ENCODE measurements around the gene UCN2. TPM values are rescaled to one million over a fixed set of nuclear protein-coding genes. Genes with fewer than 3 reads are reported as not detected.
"Not testable (repeated sequence)": the region's sequence is repeated elsewhere in the genome, so short reads cannot be mapped to it uniquely, and the experiment has no call there.

Gene UCN2
- total and polyA plus RNA-seq, 9 of the 15 experiments (the other 6 are each of a cell fraction or from before 2014, with no cell fraction given), result 0.08 to 0.11 TPM; not detected in 7

DNA sequence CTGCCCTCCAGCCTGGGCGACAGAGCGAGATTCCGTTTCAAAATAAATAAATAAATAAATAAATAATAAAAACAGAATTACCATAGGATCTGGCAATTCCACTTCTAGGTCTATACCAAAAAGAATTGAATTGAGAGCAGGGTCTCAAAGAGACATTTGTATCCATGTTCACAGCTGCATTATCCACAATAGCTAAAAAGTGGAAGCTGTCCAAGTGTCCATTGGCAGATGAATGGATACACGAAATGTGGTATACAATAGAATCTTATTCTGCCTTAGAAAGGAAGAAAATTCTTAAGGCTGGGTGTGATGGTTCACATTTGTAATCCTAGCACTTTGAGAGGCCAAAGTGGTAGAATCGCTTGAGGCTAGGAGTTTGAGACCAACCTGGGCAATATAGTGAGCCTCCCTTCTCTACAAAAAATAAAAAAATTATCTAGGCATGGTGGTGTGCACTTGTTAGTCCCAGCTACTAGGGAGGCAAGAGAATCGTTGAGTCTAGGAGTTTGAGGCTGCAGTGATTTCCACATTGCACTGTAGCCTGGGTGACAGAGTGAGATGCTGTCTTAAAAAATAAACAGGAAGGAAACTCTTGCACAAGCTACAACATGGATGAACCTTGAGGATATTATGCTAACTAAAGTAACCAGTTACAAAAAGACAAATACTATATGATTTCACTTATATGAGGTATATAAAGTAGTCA, 31.2 kb downstream of the UCN2 start (continued):
- no peak for TF ChIP-seq U2AF2 (optimal IDR thresholded peaks at IDR 0.05; ENCODE audit: low read depth, low read length)

DNA sequence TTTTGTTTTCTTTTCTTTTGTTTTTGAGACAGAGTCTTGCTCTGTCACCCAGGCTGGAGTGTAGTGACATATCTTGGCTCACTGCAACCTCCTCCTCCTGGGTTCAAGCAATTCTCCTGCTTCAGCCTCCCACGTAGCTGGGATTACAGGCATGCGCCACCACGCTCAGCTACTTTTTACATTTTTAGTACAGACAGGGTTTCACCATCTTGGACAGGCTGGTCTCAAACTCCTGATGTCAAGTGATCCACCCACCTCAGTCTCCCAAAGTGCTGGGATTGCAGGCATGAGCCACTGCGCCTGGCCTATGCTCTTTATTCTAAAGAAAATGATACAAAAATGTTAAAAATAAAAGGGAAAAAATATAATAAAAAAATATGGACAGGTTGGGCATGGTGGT, 32.9 kb downstream of the UCN2 start:
- H2AFZ ChIP-seq (ENCODE audit: low read depth, low read length); FAIRE-seq; H4K20me1 ChIP-seq (replicated peaks; ENCODE audit: control insufficient read depth, insufficient read depth, low read length); H3K4me1 ChIP-seq (replicated peaks in 1 of 2; ENCODE audit: control insufficient read depth in 2 of 2, insufficient read depth in 2 of 2, low read length in 2 of 2); H3K9me3 ChIP-seq (replicated peaks; ENCODE audit: control insufficient read depth, insufficient read depth, low read depth, low read length); in situ Hi-C loops (cut with MboI); H3K4me3 ChIP-seq; BruUV-seq (replicated peaks); CTCF ChIA-PET (ENCODE audit: low intra/inter-chr PET ratio); intact Hi-C loops (cut with micrococcal nuclease); H3K9ac ChIP-seq (ENCODE audit: insufficient read depth in 1 of 2, low read depth in 2 of 2, low read length in 2 of 2); H3K79me2 ChIP-seq (ENCODE audit: control insufficient read depth, insufficient read depth, low read length); ATAC-seq; H3K9me1 ChIP-seq (ENCODE audit: control insufficient read depth, insufficient read depth, low read length); H3K4me2 ChIP-seq (ENCODE audit: insufficient read depth, low read length); DNase-seq (ENCODE audit: extremely low read depth in 1 of 4, low spot score in 3 of 4); H3K27me3 ChIP-seq (ENCODE audit: control insufficient read depth in 2 of 2, insufficient read depth in 2 of 2, low read length in 2 of 2); H3K27ac ChIP-seq (ENCODE audit: extremely low read depth, low read depth, low read length): not testable (repeated sequence)
- WGBS (ENCODE audit: insufficient coverage, low coverage, missing lambda C conversion rate), result 82% methylated on average over 1 of the region's 4 CpGs
- H3K36me3 ChIP-seq (ENCODE audit: control insufficient read depth, insufficient read depth, low read length), result peaks cover 48% of the 10 kb centered on the region
- POLR2A ChIA-PET, result interaction anchor here (1.8 kb wide), 1 partner anchor 11 kb away, joined by 5 read pairs; no protein-coding TSS in a partner anchor

DNA sequence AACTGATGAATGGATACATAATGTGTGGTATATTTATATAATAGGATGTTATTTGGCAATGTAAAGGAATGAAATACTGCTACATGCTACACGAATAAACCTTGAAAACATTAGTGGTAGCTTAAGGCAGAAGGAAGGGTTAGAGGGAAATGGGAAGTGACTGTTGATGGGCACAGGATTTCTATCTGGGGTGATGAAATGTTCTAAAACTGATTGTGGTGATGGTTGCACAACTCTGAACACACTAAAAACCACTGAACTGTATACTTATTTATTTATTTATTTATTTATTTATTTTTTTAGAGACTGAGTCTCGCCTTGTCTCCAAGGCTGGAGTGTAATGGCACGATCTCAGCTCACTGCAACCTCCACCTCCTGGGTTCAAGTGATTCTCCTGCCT, 34.8 kb downstream of the UCN2 start:
- H2AFZ ChIP-seq (ENCODE audit: low read depth, low read length), result no peak overlapping the region
- peaks cover 45% of the 10 kb centered on the region for H3K36me3 ChIP-seq (ENCODE audit: control insufficient read depth, insufficient read depth, low read length)
- H3K4me2 ChIP-seq (ENCODE audit: insufficient read depth, low read length), result no peak overlapping the region
- H3K9ac ChIP-seq (ENCODE audit: insufficient read depth in 1 of 2, low read depth in 2 of 2, low read length in 2 of 2), result no peak overlapping the region
- no peaks in the 10 kb centered on the region for H3K4me1 ChIP-seq (replicated peaks in 1 of 2; ENCODE audit: control insufficient read depth in 2 of 2, insufficient read depth in 2 of 2, low read length in 2 of 2)
- no peak for DNase-seq (ENCODE audit: extremely low read depth in 1 of 4, low spot score in 3 of 4)
- H3K79me2 ChIP-seq (ENCODE audit: control insufficient read depth, insufficient read depth, low read length), result no peaks in the 10 kb centered on the region
- in situ Hi-C loops (cut with MboI), result no loop called here
- no TSS peak for BruUV-seq (replicated peaks)
- intact Hi-C loops (cut with micrococcal nuclease), result no loop called here
- FAIRE-seq, result no peak
- POLR2A ChIA-PET, result no interaction called here
- H3K9me1 ChIP-seq (ENCODE audit: control insufficient read depth, insufficient read depth, low read length), result peaks cover 3% of the 10 kb centered on the region
- no peak for ATAC-seq
- H4K20me1 ChIP-seq (replicated peaks; ENCODE audit: control insufficient read depth, insufficient read depth, low read length), result no peaks in the 10 kb centered on the region
- H3K4me3 ChIP-seq, result no peak overlapping the region
- WGBS (ENCODE audit: insufficient coverage, low coverage, missing lambda C conversion rate), result 80% methylated on average over 3 of the region's 3 CpGs
- no peak overlapping the region for H3K27ac ChIP-seq (ENCODE audit: extremely low read depth, low read depth, low read length)
- H3K27me3 ChIP-seq (ENCODE audit: control insufficient read depth in 2 of 2, insufficient read depth in 2 of 2, low read length in 2 of 2), result no peaks in the 10 kb centered on the region
- H3K9me3 ChIP-seq (replicated peaks; ENCODE audit: control insufficient read depth, insufficient read depth, low read depth, low read length), result no peaks in the 10 kb centered on the region
- CTCF ChIA-PET (ENCODE audit: low intra/inter-chr PET ratio), result no interaction called here
- no peak for TF ChIP-seq RBM39 (optimal IDR thresholded peaks at IDR 0.05; ENCODE audit: low read depth, low read length)
- TF ChIP-seq, protein P1, sequence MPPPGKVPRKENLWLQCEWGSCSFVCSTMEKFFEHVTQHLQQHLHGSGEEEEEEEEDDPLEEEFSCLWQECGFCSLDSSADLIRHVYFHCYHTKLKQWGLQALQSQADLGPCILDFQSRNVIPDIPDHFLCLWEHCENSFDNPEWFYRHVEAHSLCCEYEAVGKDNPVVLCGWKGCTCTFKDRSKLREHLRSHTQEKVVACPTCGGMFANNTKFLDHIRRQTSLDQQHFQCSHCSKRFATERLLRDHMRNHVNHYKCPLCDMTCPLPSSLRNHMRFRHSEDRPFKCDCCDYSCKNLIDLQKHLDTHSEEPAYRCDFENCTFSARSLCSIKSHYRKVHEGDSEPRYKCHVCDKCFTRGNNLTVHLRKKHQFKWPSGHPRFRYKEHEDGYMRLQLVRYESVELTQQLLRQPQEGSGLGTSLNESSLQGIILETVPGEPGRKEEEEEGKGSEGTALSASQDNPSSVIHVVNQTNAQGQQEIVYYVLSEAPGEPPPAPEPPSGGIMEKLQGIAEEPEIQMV (tag; conservative IDR thresholded peaks at IDR 0.05; ENCODE audit: low read depth), result no peak
- TF ChIP-seq ZNF644 (tag; IDR thresholded peaks at IDR 0.05; ENCODE audit: low read depth), result no peak
- TF ChIP-seq SPI1 (IDR thresholded peaks at IDR 0.05; ENCODE audit: borderline replicate concordance, low read depth, low read length), result no peak
- no peak for TF ChIP-seq SAP30 (IDR thresholded peaks at IDR 0.05; ENCODE audit: borderline replicate concordance, insufficient read depth, low read depth, low read length, poor library complexity, severe bottlenecking)
- no peak for TF ChIP-seq BRD9 (IDR thresholded peaks at IDR 0.05; ENCODE audit: low read depth, partially characterized antibody)
- TF ChIP-seq, protein P2, sequence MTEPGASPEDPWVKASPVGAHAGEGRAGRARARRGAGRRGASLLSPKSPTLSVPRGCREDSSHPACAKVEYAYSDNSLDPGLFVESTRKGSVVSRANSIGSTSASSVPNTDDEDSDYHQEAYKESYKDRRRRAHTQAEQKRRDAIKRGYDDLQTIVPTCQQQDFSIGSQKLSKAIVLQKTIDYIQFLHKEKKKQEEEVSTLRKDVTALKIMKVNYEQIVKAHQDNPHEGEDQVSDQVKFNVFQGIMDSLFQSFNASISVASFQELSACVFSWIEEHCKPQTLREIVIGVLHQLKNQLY (CRISPR knock-in tag; conservative IDR thresholded peaks at IDR 0.05), result no peak

Measured in K562 (cell line).